SK-N-SH treated with all-trans-retinoic acid at 6 μM for 48 hours (cell line): Measurements from ENCODE around the gene SLC50A1.
A peak's percentile ranks its signal among the peaks of the same experiment; 100 is the strongest.

Experiments
- ATAC-seq: fragments of 200-7000 bp; cut with Tn5 transposase; 3 replicates; pipeline ENCODE4 v1.9.1; 2020; ENCODE audit warnings: mild to moderate bottlenecking, moderate library complexity
- ARNTL ChIP-seq: fragments of 450-650 bp; formaldehyde crosslinking; IDR thresholded peaks from 2 replicates; pipeline ENCODE4 v1.5.0; 2020; ENCODE audit warnings: low read depth, mild to moderate bottlenecking, moderate library complexity, borderline replicate concordance
- CSDC2 ChIP-seq: fragments of 250-450 bp; sonication (Bioruptor Pico); IDR thresholded peaks from 2 replicates; pipeline ENCODE4 v1.5.0; 2020; ENCODE audit warnings: mild to moderate bottlenecking, moderate library complexity
- ESRRG ChIP-seq: fragments of 250-450 bp; sonication (Bioruptor Pico); IDR thresholded peaks from 2 replicates; pipeline ENCODE4 v1.6.1; 2021; ENCODE audit warnings: mild to moderate bottlenecking
- GLIS3 ChIP-seq: fragments of 250-450 bp; sonication (Bioruptor Pico); IDR thresholded peaks from 2 replicates; pipeline ENCODE4 v1.5.0; 2020; ENCODE audit warnings: mild to moderate bottlenecking, moderate library complexity
- ISL1 ChIP-seq: fragments of 250-450 bp; sonication (Bioruptor Pico); IDR thresholded peaks from 2 replicates; pipeline ENCODE4 v2.1.2; 2022; ENCODE audit warnings: mild to moderate bottlenecking, moderate library complexity
- OSR1 ChIP-seq: fragments of 250-450 bp; sonication (Bioruptor Pico); IDR thresholded peaks from 2 replicates; pipeline ENCODE4 v1.8.0; 2022; ENCODE audit warnings: moderate library complexity, mild to moderate bottlenecking, inconsistent platforms
- PPARA ChIP-seq: fragments of 250-450 bp; sonication (Bioruptor Pico); IDR thresholded peaks from 2 replicates; pipeline ENCODE4 v1.5.0; 2020; ENCODE audit warnings: mild to moderate bottlenecking, borderline replicate concordance
- RARB ChIP-seq: fragments of 250-450 bp; sonication (Bioruptor Pico); IDR thresholded peaks from 2 replicates; pipeline ENCODE4 v1.8.0; 2021; ENCODE audit warnings: mild to moderate bottlenecking, moderate library complexity
- SNAI2 ChIP-seq: fragments of 250-450 bp; sonication (Bioruptor Pico); IDR thresholded peaks from 2 replicates; pipeline ENCODE4 v1.5.0; 2020; ENCODE audit warnings: mild to moderate bottlenecking, moderate library complexity
- TCF4 ChIP-seq: fragments of 250-450 bp; sonication (Bioruptor Pico); IDR thresholded peaks from 2 replicates; pipeline ENCODE4 v1.8.0; 2021; ENCODE audit warnings: mild to moderate bottlenecking, moderate library complexity, borderline replicate concordance
- TOX ChIP-seq: fragments of 250-450 bp; sonication (Bioruptor Pico); IDR thresholded peaks from 2 replicates; pipeline ENCODE4 v1.8.0; 2021; ENCODE audit warnings: mild to moderate bottlenecking, moderate library complexity, borderline replicate concordance
- ZC3H10 ChIP-seq: fragments of 250-450 bp; sonication (Bioruptor Pico); IDR thresholded peaks from 2 replicates; pipeline ENCODE4 v1.5.1; 2021; ENCODE audit warnings: mild to moderate bottlenecking, moderate library complexity
- ZFP3 ChIP-seq: fragments of 250-450 bp; sonication (Bioruptor Pico); IDR thresholded peaks from 2 replicates; pipeline ENCODE4 v1.5.0; 2020; ENCODE audit warnings: mild to moderate bottlenecking, moderate library complexity
- ZFP30 ChIP-seq: fragments of 450-650 bp; formaldehyde crosslinking; IDR thresholded peaks from 2 replicates; pipeline ENCODE4 v1.5.0; 2022; ENCODE audit warnings: mild to moderate bottlenecking, moderate library complexity
- ZNF565 ChIP-seq: fragments of 450-650 bp; formaldehyde crosslinking; conservative IDR thresholded peaks from 2 replicates; pipeline ENCODE4 v1.5.0; 2020; ENCODE audit warnings: low read depth, mild to moderate bottlenecking, moderate library complexity
- ZNF8 ChIP-seq: fragments of 450-650 bp; formaldehyde crosslinking; IDR thresholded peaks from 2 replicates; pipeline ENCODE4 v1.5.0; 2020; ENCODE audit warnings: mild to moderate bottlenecking, moderate library complexity
- TF ChIP-seq, protein P1 (sequence below): fragments of 250-450 bp; sonication (Bioruptor Pico); IDR thresholded peaks from 2 replicates; pipeline ENCODE4 v1.5.0; 2020; ENCODE audit warnings: mild to moderate bottlenecking, moderate library complexity
- TF ChIP-seq, protein P2 (sequence below): fragments of 250-450 bp; sonication (Bioruptor Pico); IDR thresholded peaks from 2 replicates; pipeline ENCODE4 v1.5.1; 2021; ENCODE audit warnings: mild to moderate bottlenecking, moderate library complexity
- TF ChIP-seq, protein P3 (sequence below): fragments of 250-450 bp; sonication (Bioruptor Pico); IDR thresholded peaks from 2 replicates; pipeline ENCODE4 v1.5.1; 2020; ENCODE audit warnings: low read depth, mild to moderate bottlenecking, moderate library complexity
- TF ChIP-seq, protein P4 (sequence below): fragments of 250-450 bp; sonication (Bioruptor Pico); IDR thresholded peaks from 2 replicates; pipeline ENCODE4 v1.8.0; 2021; ENCODE audit warnings: low read depth, mild to moderate bottlenecking, moderate library complexity, borderline replicate concordance
- TF ChIP-seq, protein P5 (sequence below): fragments of 250-450 bp; sonication (Bioruptor Pico); IDR thresholded peaks from 2 replicates; pipeline ENCODE4 v1.8.0; 2020; ENCODE audit warnings: mild to moderate bottlenecking, moderate library complexity, borderline replicate concordance

The SLC50A1 gene

DNA sequence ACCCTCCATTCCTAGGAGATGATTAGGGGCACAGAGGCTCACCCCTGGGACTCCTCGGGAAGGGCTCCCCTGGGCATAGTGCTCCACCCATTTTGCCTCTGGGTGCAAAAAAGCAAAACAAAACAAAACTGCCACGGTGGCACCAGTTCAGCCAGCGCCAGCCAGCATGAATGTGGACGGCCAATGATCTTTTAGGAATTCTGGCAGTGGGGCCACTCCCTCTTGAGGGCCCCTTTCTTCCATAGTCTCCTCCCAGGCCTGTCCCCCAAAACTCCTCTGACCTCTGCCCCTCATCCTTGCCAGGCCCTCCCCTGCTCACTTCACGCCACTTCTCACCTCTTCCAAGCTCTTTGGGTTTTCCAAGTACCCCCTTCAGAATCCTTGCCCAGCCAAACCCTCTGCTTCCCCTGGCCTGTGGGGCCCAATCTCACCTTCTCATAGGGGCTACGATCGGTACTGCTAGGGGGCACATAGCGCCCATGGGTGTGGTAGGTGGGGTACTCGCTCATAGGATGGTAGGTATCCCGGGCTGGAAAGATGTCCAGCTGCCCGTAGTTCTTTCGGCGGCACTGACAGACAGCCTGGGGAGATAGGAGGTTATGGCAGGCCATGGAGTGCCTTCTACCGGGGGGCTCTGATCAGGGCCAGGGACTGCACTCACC is 51.3 kb downstream of the SLC50A1 start:
- TF ChIP-seq CSDC2 = no peak
- TF ChIP-seq, protein P1, sequence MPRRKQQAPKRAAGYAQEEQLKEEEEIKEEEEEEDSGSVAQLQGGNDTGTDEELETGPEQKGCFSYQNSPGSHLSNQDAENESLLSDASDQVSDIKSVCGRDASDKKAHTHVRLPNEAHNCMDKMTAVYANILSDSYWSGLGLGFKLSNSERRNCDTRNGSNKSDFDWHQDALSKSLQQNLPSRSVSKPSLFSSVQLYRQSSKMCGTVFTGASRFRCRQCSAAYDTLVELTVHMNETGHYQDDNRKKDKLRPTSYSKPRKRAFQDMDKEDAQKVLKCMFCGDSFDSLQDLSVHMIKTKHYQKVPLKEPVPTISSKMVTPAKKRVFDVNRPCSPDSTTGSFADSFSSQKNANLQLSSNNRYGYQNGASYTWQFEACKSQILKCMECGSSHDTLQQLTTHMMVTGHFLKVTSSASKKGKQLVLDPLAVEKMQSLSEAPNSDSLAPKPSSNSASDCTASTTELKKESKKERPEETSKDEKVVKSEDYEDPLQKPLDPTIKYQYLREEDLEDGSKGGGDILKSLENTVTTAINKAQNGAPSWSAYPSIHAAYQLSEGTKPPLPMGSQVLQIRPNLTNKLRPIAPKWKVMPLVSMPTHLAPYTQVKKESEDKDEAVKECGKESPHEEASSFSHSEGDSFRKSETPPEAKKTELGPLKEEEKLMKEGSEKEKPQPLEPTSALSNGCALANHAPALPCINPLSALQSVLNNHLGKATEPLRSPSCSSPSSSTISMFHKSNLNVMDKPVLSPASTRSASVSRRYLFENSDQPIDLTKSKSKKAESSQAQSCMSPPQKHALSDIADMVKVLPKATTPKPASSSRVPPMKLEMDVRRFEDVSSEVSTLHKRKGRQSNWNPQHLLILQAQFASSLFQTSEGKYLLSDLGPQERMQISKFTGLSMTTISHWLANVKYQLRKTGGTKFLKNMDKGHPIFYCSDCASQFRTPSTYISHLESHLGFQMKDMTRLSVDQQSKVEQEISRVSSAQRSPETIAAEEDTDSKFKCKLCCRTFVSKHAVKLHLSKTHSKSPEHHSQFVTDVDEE (CRISPR knock-in tag) = no peak
- no peak for TF ChIP-seq ARNTL
- TF ChIP-seq, all 23 proteins: peak for 0
- peak; percentile 9 for ATAC-seq

DNA sequence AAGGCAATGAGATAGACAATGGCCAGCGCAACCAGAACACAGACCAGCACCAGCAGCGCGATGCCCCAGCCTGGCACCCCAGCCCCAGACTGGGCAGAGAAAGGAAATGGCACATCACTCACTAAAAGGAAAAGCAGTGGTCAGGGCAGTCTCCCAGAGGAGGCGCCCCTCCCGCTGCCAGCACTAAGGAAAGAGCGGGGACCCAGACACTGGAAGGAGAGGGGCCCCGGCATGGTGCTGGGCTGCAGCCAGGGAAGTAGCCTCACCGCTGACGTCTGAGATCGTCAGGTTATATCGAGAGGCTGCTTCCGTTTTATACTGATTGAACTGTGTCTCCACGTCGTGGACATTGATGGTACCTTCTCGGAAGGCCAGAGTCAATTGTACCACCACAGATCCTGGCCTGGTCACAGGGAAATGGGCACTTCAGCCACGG is 51.8 kb downstream of the SLC50A1 start:
- ATAC-seq = peak; percentile 6
- TF ChIP-seq ZC3H10 (CRISPR knock-in tag) (no peak), GLIS3 (CRISPR knock-in tag) (no peak), OSR1 (no peak), ZNF8 (CRISPR knock-in tag) (no peak), ZFP3 (CRISPR knock-in tag) (no peak), ESRRG (CRISPR knock-in tag) (no peak), CSDC2 (no peak), ISL1 (CRISPR knock-in tag) (no peak), RARB (CRISPR knock-in tag) (no peak), TCF4 (no peak), ZFP30 (CRISPR knock-in tag) (no peak), ZNF565 (no peak), SNAI2 (no peak)
- TF ChIP-seq, protein P2, sequence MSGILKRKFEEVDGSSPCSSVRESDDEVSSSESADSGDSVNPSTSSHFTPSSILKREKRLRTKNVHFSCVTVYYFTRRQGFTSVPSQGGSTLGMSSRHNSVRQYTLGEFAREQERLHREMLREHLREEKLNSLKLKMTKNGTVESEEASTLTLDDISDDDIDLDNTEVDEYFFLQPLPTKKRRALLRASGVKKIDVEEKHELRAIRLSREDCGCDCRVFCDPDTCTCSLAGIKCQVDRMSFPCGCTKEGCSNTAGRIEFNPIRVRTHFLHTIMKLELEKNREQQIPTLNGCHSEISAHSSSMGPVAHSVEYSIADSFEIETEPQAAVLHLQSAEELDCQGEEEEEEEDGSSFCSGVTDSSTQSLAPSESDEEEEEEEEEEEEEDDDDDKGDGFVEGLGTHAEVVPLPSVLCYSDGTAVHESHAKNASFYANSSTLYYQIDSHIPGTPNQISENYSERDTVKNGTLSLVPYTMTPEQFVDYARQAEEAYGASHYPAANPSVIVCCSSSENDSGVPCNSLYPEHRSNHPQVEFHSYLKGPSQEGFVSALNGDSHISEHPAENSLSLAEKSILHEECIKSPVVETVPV (CRISPR knock-in tag) = no peak
- TF ChIP-seq, protein P3, sequence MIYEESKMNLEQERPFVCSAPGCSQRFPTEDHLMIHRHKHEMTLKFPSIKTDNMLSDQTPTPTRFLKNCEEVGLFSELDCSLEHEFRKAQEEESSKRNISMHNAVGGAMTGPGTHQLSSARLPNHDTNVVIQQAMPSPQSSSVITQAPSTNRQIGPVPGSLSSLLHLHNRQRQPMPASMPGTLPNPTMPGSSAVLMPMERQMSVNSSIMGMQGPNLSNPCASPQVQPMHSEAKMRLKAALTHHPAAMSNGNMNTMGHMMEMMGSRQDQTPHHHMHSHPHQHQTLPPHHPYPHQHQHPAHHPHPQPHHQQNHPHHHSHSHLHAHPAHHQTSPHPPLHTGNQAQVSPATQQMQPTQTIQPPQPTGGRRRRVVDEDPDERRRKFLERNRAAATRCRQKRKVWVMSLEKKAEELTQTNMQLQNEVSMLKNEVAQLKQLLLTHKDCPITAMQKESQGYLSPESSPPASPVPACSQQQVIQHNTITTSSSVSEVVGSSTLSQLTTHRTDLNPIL (CRISPR knock-in tag) = no peak
- TF ChIP-seq, protein P4, sequence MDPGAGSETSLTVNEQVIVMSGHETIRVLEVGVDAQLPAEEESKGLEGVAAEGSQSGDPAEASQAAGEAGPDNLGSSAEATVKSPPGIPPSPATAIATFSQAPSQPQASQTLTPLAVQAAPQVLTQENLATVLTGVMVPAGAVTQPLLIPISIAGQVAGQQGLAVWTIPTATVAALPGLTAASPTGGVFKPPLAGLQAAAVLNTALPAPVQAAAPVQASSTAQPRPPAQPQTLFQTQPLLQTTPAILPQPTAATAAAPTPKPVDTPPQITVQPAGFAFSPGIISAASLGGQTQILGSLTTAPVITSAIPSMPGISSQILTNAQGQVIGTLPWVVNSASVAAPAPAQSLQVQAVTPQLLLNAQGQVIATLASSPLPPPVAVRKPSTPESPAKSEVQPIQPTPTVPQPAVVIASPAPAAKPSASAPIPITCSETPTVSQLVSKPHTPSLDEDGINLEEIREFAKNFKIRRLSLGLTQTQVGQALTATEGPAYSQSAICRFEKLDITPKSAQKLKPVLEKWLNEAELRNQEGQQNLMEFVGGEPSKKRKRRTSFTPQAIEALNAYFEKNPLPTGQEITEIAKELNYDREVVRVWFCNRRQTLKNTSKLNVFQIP (CRISPR knock-in tag) = no peak
- TF ChIP-seq, all 23 proteins: peak for 0

DNA sequence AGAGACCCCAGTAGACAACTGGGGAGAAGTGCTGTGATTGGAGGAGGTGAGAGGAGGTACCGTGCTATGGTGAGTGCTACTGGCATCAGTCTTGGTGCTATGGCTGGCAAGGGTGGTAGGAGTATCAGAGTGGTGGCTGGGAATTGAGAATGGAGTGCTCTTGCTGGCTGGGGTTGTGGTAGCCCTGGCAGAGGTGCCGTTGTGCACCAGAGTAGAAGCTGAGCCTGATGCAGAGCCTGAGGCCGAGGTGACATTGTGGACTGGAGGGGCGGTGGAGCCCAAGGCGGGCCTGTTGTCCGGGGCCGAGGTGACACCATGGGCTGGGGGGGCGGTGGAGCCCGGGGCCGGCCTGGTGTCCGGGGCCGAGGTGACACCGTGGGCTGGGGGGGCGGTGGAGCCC is 52.6 kb downstream of the SLC50A1 start:
- ATAC-seq = no peak
- TF ChIP-seq ZFP30 (CRISPR knock-in tag) (no peak), ISL1 (CRISPR knock-in tag) (no peak), OSR1 (no peak), SNAI2 (no peak), ZNF565 (no peak), GLIS3 (CRISPR knock-in tag) (no peak), TOX (no peak), PPARA (CRISPR knock-in tag) (no peak), CSDC2 (no peak)
- TF ChIP-seq, protein P3 (CRISPR knock-in tag) = no peak
- TF ChIP-seq, protein P1 (CRISPR knock-in tag) = no peak
- TF ChIP-seq, protein P4 (CRISPR knock-in tag) = no peak
- TF ChIP-seq, protein P5, sequence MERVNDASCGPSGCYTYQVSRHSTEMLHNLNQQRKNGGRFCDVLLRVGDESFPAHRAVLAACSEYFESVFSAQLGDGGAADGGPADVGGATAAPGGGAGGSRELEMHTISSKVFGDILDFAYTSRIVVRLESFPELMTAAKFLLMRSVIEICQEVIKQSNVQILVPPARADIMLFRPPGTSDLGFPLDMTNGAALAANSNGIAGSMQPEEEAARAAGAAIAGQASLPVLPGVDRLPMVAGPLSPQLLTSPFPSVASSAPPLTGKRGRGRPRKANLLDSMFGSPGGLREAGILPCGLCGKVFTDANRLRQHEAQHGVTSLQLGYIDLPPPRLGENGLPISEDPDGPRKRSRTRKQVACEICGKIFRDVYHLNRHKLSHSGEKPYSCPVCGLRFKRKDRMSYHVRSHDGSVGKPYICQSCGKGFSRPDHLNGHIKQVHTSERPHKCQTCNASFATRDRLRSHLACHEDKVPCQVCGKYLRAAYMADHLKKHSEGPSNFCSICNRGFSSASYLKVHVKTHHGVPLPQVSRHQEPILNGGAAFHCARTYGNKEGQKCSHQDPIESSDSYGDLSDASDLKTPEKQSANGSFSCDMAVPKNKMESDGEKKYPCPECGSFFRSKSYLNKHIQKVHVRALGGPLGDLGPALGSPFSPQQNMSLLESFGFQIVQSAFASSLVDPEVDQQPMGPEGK (CRISPR knock-in tag) = no peak
